ENCODE data around the gene CCDC188.

DNA sequence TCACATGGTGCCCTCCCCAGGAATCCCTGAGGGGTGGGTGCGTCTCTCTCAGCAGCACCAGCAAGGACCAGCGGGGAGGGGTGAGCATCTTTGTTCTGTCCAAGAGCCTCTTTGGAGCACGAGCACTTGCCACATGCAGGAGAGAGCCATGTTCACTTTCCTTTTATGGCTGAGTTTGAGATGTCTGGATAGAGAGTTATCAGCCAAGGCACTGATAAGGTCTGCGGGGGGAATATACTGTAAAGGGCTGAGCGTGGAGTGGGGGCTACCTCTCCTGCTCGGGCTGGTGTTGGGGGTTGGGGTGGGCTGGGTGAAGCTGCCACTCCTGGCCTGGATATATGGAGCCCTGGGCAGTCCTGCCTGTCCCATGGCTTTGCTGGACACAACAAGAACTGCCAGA, 34.9 kb upstream of the CCDC188 start:
- no peak for TF ChIP-seq REST (IDR thresholded peaks at IDR 0.05; ENCODE audit: insufficient read depth in 1 of 2, low read depth in 2 of 2, low read length in 1 of 2)
- TF ChIP-seq, protein P1, sequence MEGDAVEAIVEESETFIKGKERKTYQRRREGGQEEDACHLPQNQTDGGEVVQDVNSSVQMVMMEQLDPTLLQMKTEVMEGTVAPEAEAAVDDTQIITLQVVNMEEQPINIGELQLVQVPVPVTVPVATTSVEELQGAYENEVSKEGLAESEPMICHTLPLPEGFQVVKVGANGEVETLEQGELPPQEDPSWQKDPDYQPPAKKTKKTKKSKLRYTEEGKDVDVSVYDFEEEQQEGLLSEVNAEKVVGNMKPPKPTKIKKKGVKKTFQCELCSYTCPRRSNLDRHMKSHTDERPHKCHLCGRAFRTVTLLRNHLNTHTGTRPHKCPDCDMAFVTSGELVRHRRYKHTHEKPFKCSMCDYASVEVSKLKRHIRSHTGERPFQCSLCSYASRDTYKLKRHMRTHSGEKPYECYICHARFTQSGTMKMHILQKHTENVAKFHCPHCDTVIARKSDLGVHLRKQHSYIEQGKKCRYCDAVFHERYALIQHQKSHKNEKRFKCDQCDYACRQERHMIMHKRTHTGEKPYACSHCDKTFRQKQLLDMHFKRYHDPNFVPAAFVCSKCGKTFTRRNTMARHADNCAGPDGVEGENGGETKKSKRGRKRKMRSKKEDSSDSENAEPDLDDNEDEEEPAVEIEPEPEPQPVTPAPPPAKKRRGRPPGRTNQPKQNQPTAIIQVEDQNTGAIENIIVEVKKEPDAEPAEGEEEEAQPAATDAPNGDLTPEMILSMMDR (IDR thresholded peaks at IDR 0.05): no peak
- TF ChIP-seq POLR2AphosphoS5 (IDR thresholded peaks at IDR 0.05; ENCODE audit: low read depth, low read length): no peak
